ENCODE results near the gene SEC23A. TPM values are rescaled to one million over a fixed set of nuclear protein-coding genes. Genes with fewer than 3 reads are reported as not detected.
"Not testable (repeated sequence)": the region's sequence is repeated elsewhere in the genome, so short reads cannot be mapped to it uniquely, and the experiment has no call there.

The SEC23A gene
- total RNA-seq (2014; rRNA removed; shearing (Covaris generic)) (246 and 295 TPM in 2 replicates), polyA plus RNA-seq (2016; fragmentation: Nextera tagmentation; extraction: Ambion mirVana) (191 and 192 TPM in 2 replicates)

- peaks cover 67% of the 10 kb centered on the region for H3K79me2 ChIP-seq (ENCODE audit: insufficient read depth)
- no peaks in the 10 kb centered on the region for H3K36me3 ChIP-seq (ENCODE audit: low read depth)
- no peaks in the 10 kb centered on the region for H3K9me2 ChIP-seq (ENCODE audit: insufficient read depth)
- H3K27me3 ChIP-seq (replicated peaks; ENCODE audit: insufficient read depth) = no peaks in the 10 kb centered on the region
- peak; percentile 90 for DNase-seq
- peak within 1 kb of the TSS; percentile 81 for H2AFZ ChIP-seq
- peaks cover 37% of the 10 kb centered on the region for H3K4me1 ChIP-seq (ENCODE audit: insufficient read depth)
- H3K4me2 ChIP-seq (ENCODE audit: unreplicated experiment) = peak within 1 kb of the TSS; percentile 84
- in situ Hi-C loops (cut with MboI) = loop anchor here (10.0 kb wide), 1 partner anchor 272 kb away; no protein-coding TSS in a partner anchor
- TF ChIP-seq EZH2 (IDR thresholded peaks at IDR 0.05; ENCODE audit: insufficient read depth, poor library complexity, severe bottlenecking) (no peak), EZH2phosphoT487 (IDR thresholded peaks at IDR 0.05; ENCODE audit: insufficient read depth, low read depth) (no peak)
- no peaks in the 10 kb centered on the region for H3K9me3 ChIP-seq (ENCODE audit: low read depth)
- peak within 1 kb of the TSS; percentile 97 for H3K27ac ChIP-seq
- H3K4me3 ChIP-seq = peak within 1 kb of the TSS; percentile 98
- H3K9ac ChIP-seq = peak within 1 kb of the TSS; percentile 99
- H4K20me1 ChIP-seq (ENCODE audit: insufficient read depth) = 0 out of 2 replicates have a peak, but pooled peaks cover 8% of the 10 kb centered on the region
- 0 to 1% methylated on average over 22 to 57 of the region's 58 CpGs for WGBS, 2 experiments (ENCODE audit: low coverage in 1 of 2, low lambda C conversion rate in 2 of 2, missing lambda C conversion rate in 2 of 2)
- H3F3A ChIP-seq (ENCODE audit: insufficient read depth) = peaks cover 27% of the 10 kb centered on the region
Measured at GRCh38 chr14:39102969-39103957, at the start of gene SEC23A. Gene SEC23A, minus strand, starts transcription at chr14:39103235. Its CDS starts 7,117 bp downstream, at chr14:39096118.

- in situ Hi-C loops (cut with MboI) = no loop called here
- 88 to 89% methylated on average over 7 of the region's 7 CpGs for WGBS, 2 experiments (ENCODE audit: low coverage in 1 of 2, low lambda C conversion rate in 2 of 2, missing lambda C conversion rate in 2 of 2)
Measured at GRCh38 chr14:39145266-39145966, 42.4 kb upstream of the SEC23A start.

GRCh38 chr14:39143226-39143625 is 40.2 kb upstream of the SEC23A start:
- 54 to 56% methylated on average over 2 of the region's 2 CpGs for WGBS, 2 experiments (ENCODE audit: low coverage in 1 of 2, low lambda C conversion rate in 2 of 2, missing lambda C conversion rate in 2 of 2)

More at GRCh38 chr14:39145266-39145966, 42.4 kb upstream of the SEC23A start:
- Histone ChIP-seq H3K4me1 (ENCODE audit: insufficient read depth) (no peaks in the 10 kb centered on the region), H3K4me3 (no peak overlapping the region), H3K27me3 (replicated peaks; ENCODE audit: insufficient read depth) (no peaks in the 10 kb centered on the region), H3K79me2 (ENCODE audit: insufficient read depth) (no peaks in the 10 kb centered on the region), H3K9me2 (ENCODE audit: insufficient read depth) (no peaks in the 10 kb centered on the region), H3K4me2 (ENCODE audit: unreplicated experiment) (no peak overlapping the region), H3F3A (ENCODE audit: insufficient read depth) (no peaks in the 10 kb centered on the region), H3K27ac (no peak overlapping the region), H3K36me3 (ENCODE audit: low read depth) (peaks cover 27% of the 10 kb centered on the region), H3K9ac (no peak overlapping the region), H4K20me1 (ENCODE audit: insufficient read depth) (no peaks in the 10 kb centered on the region), H2AFZ (no peak overlapping the region), H3K9me3 (ENCODE audit: low read depth) (no peaks in the 10 kb centered on the region)
- TF ChIP-seq EZH2 (IDR thresholded peaks at IDR 0.05; ENCODE audit: insufficient read depth, poor library complexity, severe bottlenecking) (no peak), EZH2phosphoT487 (IDR thresholded peaks at IDR 0.05; ENCODE audit: insufficient read depth, low read depth) (no peak)
- DNase-seq = no peak

GRCh38 chr14:39141623-39142022 is 38.6 kb upstream of the SEC23A start:
- H3K27ac ChIP-seq; H3F3A ChIP-seq (ENCODE audit: insufficient read depth); in situ Hi-C loops (cut with MboI); H3K79me2 ChIP-seq (ENCODE audit: insufficient read depth); H4K20me1 ChIP-seq (ENCODE audit: insufficient read depth); H3K4me3 ChIP-seq; H3K9ac ChIP-seq; H3K9me2 ChIP-seq (ENCODE audit: insufficient read depth); H3K27me3 ChIP-seq (replicated peaks; ENCODE audit: insufficient read depth); H3K4me1 ChIP-seq (ENCODE audit: insufficient read depth); H2AFZ ChIP-seq; H3K9me3 ChIP-seq (ENCODE audit: low read depth); H3K4me2 ChIP-seq (ENCODE audit: unreplicated experiment); DNase-seq: not testable (repeated sequence)
- 88 to 100% methylated on average over 1 of the region's 1 CpG for WGBS, 2 experiments (ENCODE audit: low coverage in 1 of 2, low lambda C conversion rate in 2 of 2, missing lambda C conversion rate in 2 of 2)
- peaks cover 15% of the 10 kb centered on the region; the same call in 1 of the 2 replicates for H3K36me3 ChIP-seq (ENCODE audit: low read depth)

More at GRCh38 chr14:39143226-39143625, 40.2 kb upstream of the SEC23A start:
- H3K4me3 ChIP-seq; H3K9me3 ChIP-seq (ENCODE audit: low read depth); H3K79me2 ChIP-seq (ENCODE audit: insufficient read depth); H2AFZ ChIP-seq; H4K20me1 ChIP-seq (ENCODE audit: insufficient read depth); DNase-seq; in situ Hi-C loops (cut with MboI); H3K27me3 ChIP-seq (replicated peaks; ENCODE audit: insufficient read depth); H3K9ac ChIP-seq; H3K4me1 ChIP-seq (ENCODE audit: insufficient read depth); H3F3A ChIP-seq (ENCODE audit: insufficient read depth); H3K9me2 ChIP-seq (ENCODE audit: insufficient read depth); H3K4me2 ChIP-seq (ENCODE audit: unreplicated experiment); H3K27ac ChIP-seq: not testable (repeated sequence)
- peaks cover 18% of the 10 kb centered on the region; the same call in 1 of the 2 replicates for H3K36me3 ChIP-seq (ENCODE audit: low read depth)

Data from GM23248 (cell line).